GM06990 (cell line): ENCODE results near the gene AATK.

Experiments
- DNase-seq: peaks from one replicate; pipeline ENCODE4 v3.0.0-alpha.2; 2011; ENCODE audit not compliant: insufficient read length; ENCODE audit errors: extremely low read depth
- H3K27me3 ChIP-seq: replicated peaks from 2 replicates; pipeline ENCODE4 v1.6.0; 2011; ENCODE audit warnings: low read length; ENCODE audit not compliant: control insufficient read depth, insufficient read depth
- H3K36me3 ChIP-seq: 2 replicates; pipeline ENCODE4 v1.5.1; 2011; ENCODE audit warnings: low read length; ENCODE audit not compliant: control insufficient read depth, insufficient read depth
- H3K4me3 ChIP-seq: replicated peaks from 2 replicates; pipeline ENCODE4 v1.5.1; 2011; ENCODE audit warnings: low read depth, mild to moderate bottlenecking, control low read depth, low read length
- TF ChIP-seq, protein P1 (sequence below): IDR thresholded peaks from 2 replicates; pipeline ENCODE4 v1.5.1; 2011; ENCODE audit warnings: low read length, control low read depth, mild to moderate bottlenecking, inconsistent platforms; ENCODE audit not compliant: insufficient read depth, poor library complexity, severe bottlenecking

AATK gene

DNA sequence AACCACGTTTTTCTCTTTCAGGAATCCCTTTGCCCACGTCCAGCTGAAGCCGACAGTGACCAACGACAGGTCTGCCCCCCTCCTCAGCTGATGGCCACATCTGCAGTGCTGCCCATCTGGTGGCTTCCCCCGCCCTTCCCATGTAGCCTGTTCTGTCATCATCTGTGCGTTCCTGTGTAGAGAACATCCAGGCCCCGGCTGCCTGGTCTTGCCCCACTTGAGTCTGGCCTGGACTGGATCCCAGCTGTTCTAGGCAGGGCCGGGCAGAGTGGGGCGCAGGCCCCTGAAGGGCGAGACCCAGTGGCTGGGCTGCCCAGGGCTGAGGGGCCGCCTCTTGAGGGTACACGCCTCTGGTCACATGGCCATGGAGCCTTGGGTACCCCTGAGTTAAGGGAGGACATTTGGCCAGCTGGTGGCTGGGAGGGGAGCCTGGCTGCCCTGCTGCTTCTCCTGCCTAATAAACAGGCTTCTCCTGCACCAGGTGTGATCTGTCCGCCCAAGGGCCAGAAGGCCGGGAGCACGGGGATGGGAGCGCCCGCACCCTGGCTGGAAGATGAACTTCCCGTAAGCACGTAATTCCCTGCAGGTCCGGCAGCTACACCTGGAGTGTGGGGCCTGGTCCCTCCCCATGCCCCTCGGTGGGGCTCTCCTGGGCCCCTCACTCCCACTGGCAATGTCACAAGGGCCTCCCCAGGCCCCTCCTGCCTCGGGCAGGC is 50.1 kb downstream of the AATK start:
- H3K27me3 ChIP-seq = no peaks in the 10 kb centered on the region; the same call in 1 of the 2 replicates
- TF ChIP-seq, protein P1, sequence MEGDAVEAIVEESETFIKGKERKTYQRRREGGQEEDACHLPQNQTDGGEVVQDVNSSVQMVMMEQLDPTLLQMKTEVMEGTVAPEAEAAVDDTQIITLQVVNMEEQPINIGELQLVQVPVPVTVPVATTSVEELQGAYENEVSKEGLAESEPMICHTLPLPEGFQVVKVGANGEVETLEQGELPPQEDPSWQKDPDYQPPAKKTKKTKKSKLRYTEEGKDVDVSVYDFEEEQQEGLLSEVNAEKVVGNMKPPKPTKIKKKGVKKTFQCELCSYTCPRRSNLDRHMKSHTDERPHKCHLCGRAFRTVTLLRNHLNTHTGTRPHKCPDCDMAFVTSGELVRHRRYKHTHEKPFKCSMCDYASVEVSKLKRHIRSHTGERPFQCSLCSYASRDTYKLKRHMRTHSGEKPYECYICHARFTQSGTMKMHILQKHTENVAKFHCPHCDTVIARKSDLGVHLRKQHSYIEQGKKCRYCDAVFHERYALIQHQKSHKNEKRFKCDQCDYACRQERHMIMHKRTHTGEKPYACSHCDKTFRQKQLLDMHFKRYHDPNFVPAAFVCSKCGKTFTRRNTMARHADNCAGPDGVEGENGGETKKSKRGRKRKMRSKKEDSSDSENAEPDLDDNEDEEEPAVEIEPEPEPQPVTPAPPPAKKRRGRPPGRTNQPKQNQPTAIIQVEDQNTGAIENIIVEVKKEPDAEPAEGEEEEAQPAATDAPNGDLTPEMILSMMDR = no peak
- no peak overlapping the region for H3K4me3 ChIP-seq
- DNase-seq = no peak
- no peaks in the 10 kb centered on the region for H3K36me3 ChIP-seq

DNA sequence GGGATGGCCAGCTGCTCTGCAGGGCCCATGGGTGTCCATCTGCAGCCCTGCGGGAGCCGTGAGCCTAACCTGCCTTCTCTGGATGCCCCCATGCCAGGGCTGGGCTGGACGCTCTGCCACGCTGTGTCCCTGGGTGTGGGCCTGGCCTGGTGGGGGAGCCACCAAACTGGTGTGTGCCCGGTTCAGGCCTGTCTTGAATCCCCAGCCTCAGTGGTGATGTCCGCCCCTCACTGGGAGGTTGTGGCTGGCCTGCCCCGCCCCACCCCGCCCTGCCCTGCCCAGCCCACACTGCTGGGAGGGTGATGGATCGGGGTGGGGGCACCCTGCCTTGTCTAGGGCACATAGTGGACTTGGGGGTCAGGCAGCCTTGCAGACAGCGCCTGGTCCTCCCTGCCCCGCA is 50.8 kb downstream of the AATK start:
- Histone ChIP-seq H3K36me3 (no peaks in the 10 kb centered on the region), H3K4me3 (no peak overlapping the region), H3K27me3 (no peaks in the 10 kb centered on the region; the same call in 1 of the 2 replicates)
- no peak for DNase-seq
- TF ChIP-seq, protein P1 = no peak

DNA sequence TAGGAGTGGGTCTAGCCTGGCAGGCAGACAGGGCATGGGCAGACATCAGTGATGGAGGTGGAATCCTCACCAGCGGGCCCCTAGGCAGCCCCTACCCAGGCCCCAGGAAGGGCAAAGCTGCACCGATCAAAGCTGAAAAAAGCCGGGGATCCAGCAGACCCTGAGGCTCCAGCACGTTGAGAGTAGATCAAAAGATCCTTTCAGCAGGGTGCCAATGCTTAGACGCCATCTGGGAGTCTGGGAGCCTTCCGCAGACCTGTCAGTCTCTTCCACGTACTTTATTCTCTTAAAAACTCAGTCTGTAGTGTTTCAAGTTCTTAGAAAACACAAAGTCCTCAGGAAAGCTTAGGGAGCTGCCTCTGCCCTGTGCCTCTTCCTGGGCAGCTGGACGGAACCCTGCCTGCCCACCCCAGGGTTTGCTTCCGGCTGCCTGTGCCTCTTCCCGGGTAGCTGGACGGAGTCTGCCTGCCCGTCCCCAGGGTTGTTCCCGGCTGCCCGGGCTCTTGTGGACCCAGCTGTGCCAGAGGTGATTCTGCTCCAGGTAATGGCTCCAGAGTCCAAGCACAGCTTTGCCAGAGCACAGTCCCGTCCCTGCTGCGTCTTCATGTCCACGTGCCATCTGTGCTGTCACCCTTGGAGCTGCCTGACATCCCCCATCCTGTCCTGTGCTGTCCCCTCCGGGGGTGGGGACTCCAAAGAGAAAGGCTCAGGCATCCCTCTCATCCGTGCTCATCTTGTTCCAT is 51.5 kb downstream of the AATK start:
- H3K4me3 ChIP-seq = no peak overlapping the region
- H3K27me3 ChIP-seq = no peaks in the 10 kb centered on the region; the same call in none of the 2 replicates
- TF ChIP-seq, protein P1 = no peak
- no peaks in the 10 kb centered on the region for H3K36me3 ChIP-seq
- DNase-seq = no peak

DNA sequence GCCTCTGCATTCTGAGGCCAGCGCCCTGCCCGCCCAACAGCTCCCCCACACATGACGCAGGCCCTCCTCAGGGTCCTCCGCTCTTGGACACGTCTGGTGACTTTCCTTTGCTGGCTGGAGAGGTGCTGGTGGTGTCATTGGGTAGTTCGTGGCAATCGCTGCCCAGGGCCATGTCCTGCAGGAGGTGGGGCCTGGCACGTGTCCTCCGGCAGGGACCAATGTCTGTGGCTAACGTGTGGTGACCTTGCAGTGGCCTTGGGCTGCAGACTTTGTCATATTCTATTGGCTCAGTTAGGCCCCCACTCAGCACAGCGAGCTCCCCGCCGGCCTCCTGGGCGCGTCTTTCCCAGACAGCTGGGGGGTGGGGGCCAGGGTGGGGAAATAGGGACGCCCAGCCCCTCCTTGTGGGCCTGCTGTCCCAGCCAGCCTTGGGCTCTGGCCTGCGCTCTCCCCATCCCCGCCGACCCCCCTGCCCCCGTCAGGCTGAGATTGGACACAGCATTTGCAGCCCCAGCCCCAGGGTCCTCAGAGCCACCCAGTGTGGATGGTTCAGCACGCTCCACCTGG is 52.8 kb downstream of the AATK start:
- Histone ChIP-seq H3K4me3 (no peak overlapping the region), H3K36me3 (no peaks in the 10 kb centered on the region), H3K27me3 (no peaks in the 10 kb centered on the region; the same call in none of the 2 replicates)
- no peak for DNase-seq
- TF ChIP-seq, protein P1 = no peak

DNA sequence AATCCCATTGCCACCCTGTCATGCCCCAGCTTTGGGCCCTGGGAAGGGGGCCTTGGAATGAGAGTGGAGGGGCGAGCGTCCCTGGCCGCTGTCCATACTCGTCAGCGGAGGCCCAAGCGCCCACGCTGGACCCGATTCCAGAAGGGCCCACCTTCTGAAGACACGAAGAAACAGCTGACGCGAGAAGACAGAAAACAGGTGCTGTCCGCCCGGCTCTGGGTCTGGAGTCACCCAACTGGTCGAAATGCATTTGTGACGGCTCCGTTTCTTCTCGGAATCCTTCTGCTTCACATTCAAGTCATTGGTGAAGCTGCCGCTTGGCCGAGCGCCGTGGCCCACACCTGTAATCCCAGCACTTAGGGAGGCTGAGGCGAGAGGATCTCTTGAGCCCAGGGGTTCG is 53.6 kb downstream of the AATK start:
- DNase-seq = no peak
- TF ChIP-seq, protein P1 = no peak
- Histone ChIP-seq H3K4me3 (no peak overlapping the region), H3K36me3 (no peaks in the 10 kb centered on the region), H3K27me3 (no peaks in the 10 kb centered on the region; the same call in none of the 2 replicates)
